H1 (cell line): ENCODE results near the gene JADE3. TPM values are rescaled to one million over a fixed set of nuclear protein-coding genes. Genes with fewer than 3 reads are reported as not detected.

ENCODE experiments used
- polyA plus RNA-seq, 7 experiments: library from polyadenylated mRNA; depleted of rRNA in 3 of 7; stranded (reverse) in 5 of 7; unstranded in 2 of 7; fragments of >200 nt in 5 of 7; fragments of 200-250 nt in 2 of 7; gene quantifications; 1 replicate in 5 of 7; 2 replicates in 1 of 7; 4 replicates in 1 of 7; pipeline versions ENCODE4 v1.2.1 to v1.2.3, GENCODE V29; 2011 to 2013; ENCODE audit warnings: missing spikeins in 2 of 7, mixed read lengths in 2 of 7
- small RNA-seq: library from polyadenylated mRNA; stranded (forward); fragments of <200 nt; extraction: miRNeasy Mini kit (QIAGEN cat#:217004); gene quantifications from one replicate; pipeline ENCODE3, GENCODE V24; 2013; ENCODE audit not compliant: insufficient read depth
- total RNA-seq: library from RNA; stranded (reverse); fragmentation: NEBNext Ultra II Directional; extraction: Animal tissue kit (Norgen Biotek cat#: 25700); gene quantifications from 2 replicates; pipeline ENCODE4 v1.2.1, GENCODE V29; 2021

The JADE3 gene
- total and polyA plus RNA-seq, 2 of the 8 experiments (the other 6 are each of a cell fraction or from before 2014, with no cell fraction given): 6.9 to 21.5 TPM

Small RNAs within 50 kb of the gene (small RNA-seq; reads per million reads assigned to genes)
- gene RNU6-1189P: not detected

Other genes starting within 250 kb of the JADE3 start
- 12.7 and 17.2 TPM in 2 replicates for gene SLC9A7, start 153.3 kb upstream of the JADE3 start, total RNA-seq
- gene SLC9A7, start 153.3 kb upstream of the JADE3 start, polyA plus RNA-seq (2011; rRNA removed): 6.7 and 9.0 TPM in 2 replicates
- 6.1 and 6.9 TPM in 2 replicates for gene RP2, start 75.4 kb upstream of the JADE3 start, total RNA-seq
- gene RP2, start 75.4 kb upstream of the JADE3 start, polyA plus RNA-seq (2011; rRNA removed): 1.8 and 2.2 TPM in 2 replicates
- 3.1 and 4.0 TPM in 2 replicates for gene RGN, start 166.0 kb downstream of the JADE3 start, total RNA-seq
- gene RGN, start 166.0 kb downstream of the JADE3 start, polyA plus RNA-seq (2011; rRNA removed): 0.32 and 0.35 TPM in 2 replicates
- gene NDUFB11, start 232.3 kb downstream of the JADE3 start, total RNA-seq: 120 and 127 TPM in 2 replicates
- gene NDUFB11, start 232.3 kb downstream of the JADE3 start, polyA plus RNA-seq (2011; rRNA removed): 131 and 178 TPM in 2 replicates
- 64.0 and 69.8 TPM in 2 replicates for gene RBM10, start 232.8 kb downstream of the JADE3 start, total RNA-seq
- gene RBM10, start 232.8 kb downstream of the JADE3 start, polyA plus RNA-seq (2011; rRNA removed): 35.7 and 60.8 TPM in 2 replicates